OCI-LY1 (cell line): ENCODE measurements around the gene ACOT11.

Source experiments
- H2AFZ ChIP-seq: fragments of 200-600 bp; sonication (generic), shearing (Covaris generic); 2 replicates; pipeline ENCODE4 v1.6.0; 2014; ENCODE audit warnings: antibody characterized with exemption, mild to moderate bottlenecking, low read length
- H3F3A ChIP-seq: fragments of 200-600 bp; sonication (generic), shearing (Covaris generic); 2 replicates; pipeline ENCODE4 v1.6.0; 2014; ENCODE audit warnings: mild to moderate bottlenecking, antibody characterized with exemption, low read length, moderate library complexity; ENCODE audit not compliant: insufficient read depth
- H3K27ac ChIP-seq: fragments of 200-600 bp; sonication (generic); 2 replicates; pipeline ENCODE4 v1.5.1; 2014; ENCODE audit warnings: low read length, mixed run types, mild to moderate bottlenecking, low read depth; ENCODE audit not compliant: poor library complexity, severe bottlenecking
- H3K27me3 ChIP-seq: fragments of 200-600 bp; sonication (generic); 2 replicates; pipeline ENCODE4 v1.6.0; 2014; ENCODE audit warnings: antibody characterized with exemption, mild to moderate bottlenecking, low read length, moderate library complexity; ENCODE audit not compliant: insufficient read depth
- H3K36me3 ChIP-seq: fragments of 200-600 bp; sonication (generic); 2 replicates; pipeline ENCODE4 v1.6.1; 2014; ENCODE audit warnings: mild to moderate bottlenecking, antibody characterized with exemption, low read length, moderate library complexity, mixed read lengths; ENCODE audit not compliant: insufficient read depth
- H3K4me1 ChIP-seq: fragments of 200-600 bp; sonication (generic); 2 replicates; pipeline ENCODE4 v1.5.1; 2014; ENCODE audit warnings: mild to moderate bottlenecking, low read length, moderate library complexity; ENCODE audit not compliant: insufficient read depth, severe bottlenecking
- H3K4me2 ChIP-seq: fragments of 200-600 bp; sonication (generic), shearing (Covaris generic); 2 replicates; pipeline ENCODE4 v1.6.1; 2014; ENCODE audit warnings: low read length
- H3K4me3 ChIP-seq: fragments of 200-600 bp; sonication (generic); 2 replicates; pipeline ENCODE4 v1.5.1; 2014; ENCODE audit warnings: low read length, low read depth, mild to moderate bottlenecking, mixed read lengths; ENCODE audit not compliant: poor library complexity, severe bottlenecking
- H3K79me2 ChIP-seq: fragments of 200-600 bp; shearing (Covaris generic); 2 replicates; pipeline ENCODE4 v1.6.1; 2016; ENCODE audit warnings: mixed run types, low read length, mixed read lengths; ENCODE audit not compliant: insufficient read depth
- H3K9ac ChIP-seq: fragments of 200-600 bp; sonication (generic), shearing (Covaris generic); 2 replicates; pipeline ENCODE4 v1.6.1; 2014; ENCODE audit warnings: mild to moderate bottlenecking, low read length, mixed read lengths
- H3K9me2 ChIP-seq: fragments of 200-600 bp; sonication (generic), shearing (Covaris generic); 2 replicates; pipeline ENCODE4 v1.6.1; 2014; ENCODE audit warnings: low read depth, mild to moderate bottlenecking, low read length, mixed read lengths
- H3K9me3 ChIP-seq: fragments of 200-600 bp; shearing (Covaris generic); 2 replicates; pipeline ENCODE4 v1.6.1; 2014; ENCODE audit warnings: low read length, mixed read lengths
- H4K20me1 ChIP-seq: fragments of 200-600 bp; sonication (generic), shearing (Covaris generic); 2 replicates; pipeline ENCODE4 v1.6.0; 2016; ENCODE audit warnings: mild to moderate bottlenecking, low read length; ENCODE audit not compliant: insufficient read depth
- EZH2 ChIP-seq: fragments of 200-600 bp; sonication (generic), shearing (Covaris generic); IDR thresholded peaks from 2 replicates; pipeline ENCODE4 v1.8.0; 2017; ENCODE audit warnings: borderline replicate concordance, mixed run types, mild to moderate bottlenecking, antibody characterized with exemption, low read length, moderate library complexity, mixed read lengths
- TF ChIP-seq, protein P1 (sequence below): fragments of 200-600 bp; sonication (generic), shearing (Covaris generic); IDR thresholded peaks from 2 replicates; pipeline ENCODE4 v1.5.1; 2017; ENCODE audit warnings: mild to moderate bottlenecking, antibody characterized with exemption, low read length, moderate library complexity, mixed read lengths

The ACOT11 gene

DNA sequence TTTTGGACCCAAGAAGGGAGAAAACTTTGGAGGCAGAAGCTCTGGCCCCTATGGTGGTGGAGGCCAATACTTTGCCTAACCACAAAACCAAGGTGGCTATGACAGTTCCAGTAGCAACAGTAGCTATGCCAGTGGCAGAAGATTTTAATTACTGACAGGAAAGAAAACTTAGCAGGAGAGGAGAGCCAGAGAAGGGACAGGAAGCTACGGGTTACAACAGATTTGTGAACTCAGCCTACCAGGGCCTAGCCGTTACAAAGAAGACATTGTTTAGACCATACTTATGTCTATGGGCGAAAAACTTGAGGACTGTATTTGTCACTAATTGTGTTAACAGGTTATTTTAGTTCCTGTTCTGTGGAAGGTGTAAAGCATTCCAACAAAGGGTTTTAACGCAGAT lies 10.4 kb upstream of the ACOT11 start:
- H3K4me1 ChIP-seq, result no peaks in the 10 kb centered on the region
- H3K9me2 ChIP-seq, result no peaks in the 10 kb centered on the region
- TF ChIP-seq, protein P1, sequence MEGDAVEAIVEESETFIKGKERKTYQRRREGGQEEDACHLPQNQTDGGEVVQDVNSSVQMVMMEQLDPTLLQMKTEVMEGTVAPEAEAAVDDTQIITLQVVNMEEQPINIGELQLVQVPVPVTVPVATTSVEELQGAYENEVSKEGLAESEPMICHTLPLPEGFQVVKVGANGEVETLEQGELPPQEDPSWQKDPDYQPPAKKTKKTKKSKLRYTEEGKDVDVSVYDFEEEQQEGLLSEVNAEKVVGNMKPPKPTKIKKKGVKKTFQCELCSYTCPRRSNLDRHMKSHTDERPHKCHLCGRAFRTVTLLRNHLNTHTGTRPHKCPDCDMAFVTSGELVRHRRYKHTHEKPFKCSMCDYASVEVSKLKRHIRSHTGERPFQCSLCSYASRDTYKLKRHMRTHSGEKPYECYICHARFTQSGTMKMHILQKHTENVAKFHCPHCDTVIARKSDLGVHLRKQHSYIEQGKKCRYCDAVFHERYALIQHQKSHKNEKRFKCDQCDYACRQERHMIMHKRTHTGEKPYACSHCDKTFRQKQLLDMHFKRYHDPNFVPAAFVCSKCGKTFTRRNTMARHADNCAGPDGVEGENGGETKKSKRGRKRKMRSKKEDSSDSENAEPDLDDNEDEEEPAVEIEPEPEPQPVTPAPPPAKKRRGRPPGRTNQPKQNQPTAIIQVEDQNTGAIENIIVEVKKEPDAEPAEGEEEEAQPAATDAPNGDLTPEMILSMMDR, result no peak
- TF ChIP-seq EZH2, result no peak
- H3K27ac ChIP-seq, result no peak overlapping the region
- H3K27me3 ChIP-seq, result 0 out of 2 replicates have a peak, but pooled peaks cover 5% of the 10 kb centered on the region
- no peaks in the 10 kb centered on the region for H3K36me3 ChIP-seq
- no peak overlapping the region for H2AFZ ChIP-seq
- H3K4me3 ChIP-seq, result no peak overlapping the region
- no peak overlapping the region for H3K4me2 ChIP-seq
- H3K9ac ChIP-seq, result no peak overlapping the region
- H3F3A ChIP-seq, result no peaks in the 10 kb centered on the region
- no peaks in the 10 kb centered on the region for H3K79me2 ChIP-seq
- H4K20me1 ChIP-seq, result no peaks in the 10 kb centered on the region
- H3K9me3 ChIP-seq, result no peaks in the 10 kb centered on the region

- no peak for TF ChIP-seq EZH2
- TF ChIP-seq, protein P1, result no peak
- no peaks in the 10 kb centered on the region for H3F3A ChIP-seq
- no peaks in the 10 kb centered on the region for H3K36me3 ChIP-seq
- no peaks in the 10 kb centered on the region for H3K79me2 ChIP-seq
- peaks cover 13% of the 10 kb centered on the region for H3K27me3 ChIP-seq
- no peak overlapping the region for H2AFZ ChIP-seq
- no peaks in the 10 kb centered on the region for H4K20me1 ChIP-seq
- no peaks in the 10 kb centered on the region for H3K9me2 ChIP-seq
- H3K4me3 ChIP-seq, result no peak overlapping the region
- H3K9ac ChIP-seq, result no peak overlapping the region
- H3K4me1 ChIP-seq, result no peaks in the 10 kb centered on the region
- H3K4me2 ChIP-seq, result no peak overlapping the region
- H3K27ac ChIP-seq, result no peak overlapping the region
- no peaks in the 10 kb centered on the region for H3K9me3 ChIP-seq
These were observed 9.5 kb upstream of the ACOT11 start for GRCh38 chr1:54538538-54538937.

- Histone ChIP-seq H3K36me3 (no peaks in the 10 kb centered on the region), H3K27ac (no peak overlapping the region), H4K20me1 (no peaks in the 10 kb centered on the region), H3K9me2 (no peaks in the 10 kb centered on the region), H3K79me2 (no peaks in the 10 kb centered on the region), H3K9me3 (no peaks in the 10 kb centered on the region), H3K9ac (no peak overlapping the region), H3K4me3 (no peak overlapping the region), H2AFZ (no peak overlapping the region), H3K27me3 (peaks cover 17% of the 10 kb centered on the region), H3K4me1 (no peaks in the 10 kb centered on the region), H3K4me2 (no peak overlapping the region), H3F3A (no peaks in the 10 kb centered on the region)
- TF ChIP-seq, protein P1, result no peak
- TF ChIP-seq EZH2, result no peak
These were observed 7.3 kb upstream of the ACOT11 start for GRCh38 chr1:54540582-54541295.
